Activated CD8-positive, alpha-beta memory T cell treated with anti-CD3 and anti-CD28 coated beads for 1 hour (primary cell): ENCODE measurements around the gene BRINP1.

ENCODE experiments used
- DNase-seq, 2 donors: peaks; one replicate each; pipeline ENCODE4 v3.0.0-alpha.2; 2020; ENCODE audit warnings: low read depth in 1 of 2; ENCODE audit errors: extremely low read depth in 1 of 2

BRINP1 gene

GRCh38 chr9:119148855-119149254, 220.4 kb downstream of the BRINP1 start:
- DNase-seq = no peak

GRCh38 chr9:119137479-119137878, 231.8 kb downstream of the BRINP1 start:
- no peak for DNase-seq

- no peak for DNase-seq
These were observed 243.2 kb downstream of the BRINP1 start for GRCh38 chr9:119126040-119126439.

GRCh38 chr9:119121899-119122298, 247.3 kb downstream of the BRINP1 start:
- no peak for DNase-seq

- DNase-seq = no peak
These were observed 251.8 kb downstream of the BRINP1 start for GRCh38 chr9:119117409-119117808.
